Uterus (tissue), 2 donors: ENCODE data around the gene TNP2.

Source experiments
- POLR2A ChIP-seq, 2 donors: fragments of 450-650 bp; IDR thresholded peaks; one replicate each; pipeline ENCODE4 v1.6.1; 2016; ENCODE audit warnings: antibody characterized with exemption in 2 of 2, mild to moderate bottlenecking in 1 of 2, moderate library complexity in 1 of 2
- TF ChIP-seq, protein P1 (sequence below), 4 experiments: fragments of 200-600 bp in 2 of 4; fragments of 450-650 bp in 2 of 4; sonication (generic) in 2 of 4; IDR thresholded peaks; one replicate each; pipeline ENCODE4 v1.5.1; 2016 to 2019; ENCODE audit warnings: antibody characterized with exemption in 4 of 4, mild to moderate bottlenecking in 2 of 4, moderate library complexity in 1 of 4

DNA sequence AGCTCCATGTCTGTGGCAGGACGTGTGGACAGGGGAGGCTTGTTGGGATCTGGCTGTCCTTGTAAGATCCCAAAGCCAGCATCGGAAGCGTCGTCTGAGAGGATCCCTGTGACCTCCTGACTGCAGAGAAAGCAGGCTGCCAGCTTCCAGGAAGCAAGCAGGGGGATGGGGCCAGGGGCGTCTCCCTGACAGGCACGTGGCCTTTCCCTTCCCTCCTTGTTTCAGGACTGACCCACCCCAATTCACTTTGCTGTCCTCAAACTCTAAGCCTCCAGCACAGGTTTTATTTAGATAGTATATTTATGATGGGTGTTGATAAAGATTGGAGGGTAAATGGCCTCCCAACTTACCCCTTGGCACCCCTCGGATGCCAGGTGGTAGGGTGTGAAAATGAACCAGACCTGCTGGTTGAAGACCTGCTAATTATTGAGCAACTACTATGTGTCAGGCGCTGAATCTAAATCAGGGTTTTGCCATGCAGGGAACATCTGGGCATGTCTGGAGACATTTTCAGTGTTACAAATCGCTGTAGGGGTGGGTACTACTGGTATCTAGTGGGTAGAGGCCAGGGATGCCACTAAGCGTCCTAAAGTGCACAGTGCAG is 37.7 kb downstream of the TNP2 start:
- TF ChIP-seq, protein P1, sequence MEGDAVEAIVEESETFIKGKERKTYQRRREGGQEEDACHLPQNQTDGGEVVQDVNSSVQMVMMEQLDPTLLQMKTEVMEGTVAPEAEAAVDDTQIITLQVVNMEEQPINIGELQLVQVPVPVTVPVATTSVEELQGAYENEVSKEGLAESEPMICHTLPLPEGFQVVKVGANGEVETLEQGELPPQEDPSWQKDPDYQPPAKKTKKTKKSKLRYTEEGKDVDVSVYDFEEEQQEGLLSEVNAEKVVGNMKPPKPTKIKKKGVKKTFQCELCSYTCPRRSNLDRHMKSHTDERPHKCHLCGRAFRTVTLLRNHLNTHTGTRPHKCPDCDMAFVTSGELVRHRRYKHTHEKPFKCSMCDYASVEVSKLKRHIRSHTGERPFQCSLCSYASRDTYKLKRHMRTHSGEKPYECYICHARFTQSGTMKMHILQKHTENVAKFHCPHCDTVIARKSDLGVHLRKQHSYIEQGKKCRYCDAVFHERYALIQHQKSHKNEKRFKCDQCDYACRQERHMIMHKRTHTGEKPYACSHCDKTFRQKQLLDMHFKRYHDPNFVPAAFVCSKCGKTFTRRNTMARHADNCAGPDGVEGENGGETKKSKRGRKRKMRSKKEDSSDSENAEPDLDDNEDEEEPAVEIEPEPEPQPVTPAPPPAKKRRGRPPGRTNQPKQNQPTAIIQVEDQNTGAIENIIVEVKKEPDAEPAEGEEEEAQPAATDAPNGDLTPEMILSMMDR (IDR thresholded peaks at IDR 0.05) = no peak
- no peak for TF ChIP-seq POLR2A (IDR thresholded peaks at IDR 0.05)
